ENCODE data around the gene ISCU. TPM values are rescaled to one million over a fixed set of nuclear protein-coding genes. Genes with fewer than 3 reads are reported as not detected.
A peak's percentile ranks its signal among the peaks of the same experiment; 100 is the strongest.

Gene ISCU
- polyA plus RNA-seq, 1 of the 3 experiments (the other 2 are of a cell fraction), result 165 TPM

GRCh38 chr12:108568338-108569154 lies 6.2 kb downstream of the ISCU start:
- H3K4me2 ChIP-seq, result no peak overlapping the region
- no peaks in the 10 kb centered on the region; the same call in 1 of the 2 replicates for H4K20me1 ChIP-seq (ENCODE audit: insufficient read depth)
- DNase-seq, result no peak
- H3K4me1 ChIP-seq (ENCODE audit: control insufficient read depth in 1 of 2, insufficient read depth in 2 of 2, low read depth in 1 of 2, low read length in 1 of 2), result peaks cover 25 to 31% of the 10 kb centered on the region in 2 experiments
- H3K9me2 ChIP-seq, result no peaks in the 10 kb centered on the region
- H3K27me3 ChIP-seq (ENCODE audit: insufficient read depth), result no peaks in the 10 kb centered on the region
- no peaks in the 10 kb centered on the region for H3K9me3 ChIP-seq
- ChIA-PET POLR2A (no interaction called here), CTCF (interaction anchor here (0.5 to 16.0 kb wide), 6 partner anchors 16 to 524 kb away, joined by 3 to 503 read pairs (median 4); partner anchors contain the start of gene ALKBH2)
- H3K36me3 ChIP-seq (replicated peaks in 1 of 2; ENCODE audit: control insufficient read depth in 1 of 2, insufficient read depth in 2 of 2, low read length in 1 of 2), result peaks cover 49 to 57% of the 10 kb centered on the region in 2 experiments
- TF ChIP-seq NRF1 (IDR thresholded peaks at IDR 0.05; ENCODE audit: low read depth, low read length) (no peak), NFIC (IDR thresholded peaks at IDR 0.05; ENCODE audit: borderline replicate concordance) (no peak), USF2 (IDR thresholded peaks at IDR 0.05; ENCODE audit: borderline replicate concordance, low read depth, low read length) (no peak), TAF1 (IDR thresholded peaks at IDR 0.05; ENCODE audit: borderline replicate concordance, low read depth, low read length) (no peak), ZBTB33 (IDR thresholded peaks at IDR 0.05; ENCODE audit: borderline replicate concordance, low read depth) (no peak), RCOR1 (IDR thresholded peaks at IDR 0.05; ENCODE audit: low read length) (no peak), POLR2AphosphoS5 (IDR thresholded peaks at IDR 0.05; ENCODE audit: low read depth, low read length) (no peak), SMC3 (IDR thresholded peaks at IDR 0.05; ENCODE audit: low read depth, low read length) (no peak), MXI1 (IDR thresholded peaks at IDR 0.05; ENCODE audit: low read depth, low read length) (no peak), GABPA (IDR thresholded peaks at IDR 0.05; ENCODE audit: low read depth) (no peak), TEAD4 (IDR thresholded peaks at IDR 0.05; ENCODE audit: borderline replicate concordance, insufficient read depth) (no peak)
- TF ChIP-seq, protein P1, sequence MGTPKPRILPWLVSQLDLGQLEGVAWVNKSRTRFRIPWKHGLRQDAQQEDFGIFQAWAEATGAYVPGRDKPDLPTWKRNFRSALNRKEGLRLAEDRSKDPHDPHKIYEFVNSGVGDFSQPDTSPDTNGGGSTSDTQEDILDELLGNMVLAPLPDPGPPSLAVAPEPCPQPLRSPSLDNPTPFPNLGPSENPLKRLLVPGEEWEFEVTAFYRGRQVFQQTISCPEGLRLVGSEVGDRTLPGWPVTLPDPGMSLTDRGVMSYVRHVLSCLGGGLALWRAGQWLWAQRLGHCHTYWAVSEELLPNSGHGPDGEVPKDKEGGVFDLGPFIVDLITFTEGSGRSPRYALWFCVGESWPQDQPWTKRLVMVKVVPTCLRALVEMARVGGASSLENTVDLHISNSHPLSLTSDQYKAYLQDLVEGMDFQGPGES (IDR thresholded peaks at IDR 0.05; ENCODE audit: low read depth, low read length), result no peak
- H3K9ac ChIP-seq, result no peak overlapping the region
- WGBS (ENCODE audit: low lambda C conversion rate), result 95% methylated on average over 10 of the region's 10 CpGs
- peaks cover 17% of the 10 kb centered on the region for H3F3A ChIP-seq (replicated peaks; ENCODE audit: insufficient read depth)
- H3K27ac ChIP-seq (ENCODE audit: low read depth in 2 of 2, low read length in 1 of 2), result peak overlapping the region in 1 of 2 experiments; percentile 7; a peak in 1 of 4 replicates
- no peak overlapping the region for H3K4me3 ChIP-seq (ENCODE audit: low read depth in 2 of 2, low read length in 1 of 2)
- no peak overlapping the region for H2AFZ ChIP-seq (ENCODE audit: low read depth)
- peaks cover 13% of the 10 kb centered on the region for H3K79me2 ChIP-seq (ENCODE audit: insufficient read depth)

All from SK-N-SH (cell line).